HEK293 (cell line): ENCODE measurements around the gene ATG10.
A peak's percentile ranks its signal among the peaks of the same experiment; 100 is the strongest.
"Not testable (repeated sequence)": the region's sequence is repeated elsewhere in the genome, so short reads cannot be mapped to it uniquely, and the experiment has no call there.

Experiments used
- CTCF ChIA-PET: fragments of 350-600 bp; formaldehyde crosslinking; extraction: SDS; loops from one replicate; lab custom pipeline; 2021; ENCODE audit warnings: antibody characterized with exemption; lab: Yijun Ruan, JAX
- POLR2A ChIA-PET: fragments of 300-600 bp; formaldehyde crosslinking; extraction: SDS; loops from one replicate; lab custom pipeline; 2020; ENCODE audit warnings: antibody characterized with exemption, inconsistent platforms; lab: Yijun Ruan, JAX
- H3K27ac ChIP-seq: fragments of 200-500 bp; sonication (Bioruptor generic); 2 replicates; pipeline ENCODE4 v1.5.1; 2014; ENCODE audit warnings: low read depth, low read length, control low read depth, inconsistent platforms; ENCODE audit errors: extremely low read depth
- H3K36me3 ChIP-seq, 2 experiments: fragments of 200-500 bp in 1 of 2; sonication (Bioruptor generic) in 1 of 2; 1 replicate in 1 of 2; 2 replicates in 1 of 2; pipeline ENCODE4 v1.5.1; 2014 to 2017; ENCODE audit warnings: inconsistent platforms in 2 of 2, low read length in 2 of 2; ENCODE audit not compliant: control insufficient read depth in 2 of 2, insufficient read depth in 1 of 2
- H3K4me1 ChIP-seq: fragments of 200-500 bp; sonication (Bioruptor generic); 2 replicates; pipeline ENCODE4 v1.5.1; 2014; ENCODE audit warnings: mild to moderate bottlenecking, low read length, inconsistent platforms; ENCODE audit not compliant: control insufficient read depth, insufficient read depth
- H3K4me3 ChIP-seq: 2 replicates; pipeline ENCODE4 v1.5.1; 2011; ENCODE audit warnings: low read depth, mild to moderate bottlenecking, control low read depth, low read length, moderate library complexity
- H3K9me3 ChIP-seq: fragments of 200-500 bp; sonication (Bioruptor generic); 2 replicates; pipeline ENCODE4 v1.5.1; 2014; ENCODE audit warnings: low read depth, low read length, inconsistent platforms; ENCODE audit not compliant: control insufficient read depth, insufficient read depth
- BCL11A ChIP-seq: fragments of 450-650 bp; formaldehyde crosslinking; IDR thresholded peaks from 2 replicates; pipeline ENCODE4 v1.5.1; 2016; ENCODE audit warnings: low read depth, missing biosample characterization, missing genetic modification characterization
- FEZF1 ChIP-seq: fragments of 450-650 bp; formaldehyde crosslinking; IDR thresholded peaks from 2 replicates; pipeline ENCODE4 v1.5.1; 2016; ENCODE audit warnings: missing biosample characterization, missing genetic modification characterization
- GLI2 ChIP-seq: fragments of 450-650 bp; formaldehyde crosslinking; IDR thresholded peaks from 2 replicates; pipeline ENCODE4; 2017; ENCODE audit warnings: missing biosample characterization, missing genetic modification characterization, low read depth, borderline replicate concordance
- HOXC10 ChIP-seq: sonication (generic); formaldehyde crosslinking; IDR thresholded peaks from 2 replicates; pipeline ENCODE4 v1.8.1; 2023; ENCODE audit warnings: mild to moderate bottlenecking, missing genetic modification reagents
- KLF9 ChIP-seq: fragments of 450-650 bp; formaldehyde crosslinking; IDR thresholded peaks from 2 replicates; pipeline ENCODE4 v1.5.1; 2016; ENCODE audit warnings: missing biosample characterization, missing genetic modification characterization, low read depth
- OSR2 ChIP-seq: fragments of 450-650 bp; formaldehyde crosslinking; IDR thresholded peaks from 2 replicates; pipeline ENCODE4 v1.5.1; 2016; ENCODE audit warnings: missing biosample characterization, missing genetic modification characterization
- OVOL3 ChIP-seq: fragments of 450-650 bp; formaldehyde crosslinking; IDR thresholded peaks from 2 replicates; pipeline ENCODE4 v1.5.1; 2016; ENCODE audit warnings: missing biosample characterization, missing genetic modification characterization
- SETDB1 ChIP-seq: IDR thresholded peaks from one replicate; pipeline ENCODE4 v1.6.1; 2017; ENCODE audit warnings: mild to moderate bottlenecking, low read length, moderate library complexity, mixed read lengths; ENCODE audit not compliant: insufficient read length
- SP2 ChIP-seq: fragments of 450-650 bp; formaldehyde crosslinking; IDR thresholded peaks from 2 replicates; pipeline ENCODE4 v1.5.1; 2016; ENCODE audit warnings: missing biosample characterization, missing genetic modification characterization
- TRIM28 ChIP-seq: IDR thresholded peaks from 2 replicates; pipeline ENCODE4 v1.6.1; 2011; ENCODE audit warnings: low read length, control low read depth, borderline replicate concordance
- ZBTB1 ChIP-seq: fragments of 450-650 bp; formaldehyde crosslinking; IDR thresholded peaks from 2 replicates; pipeline ENCODE4 v1.5.1; 2016; ENCODE audit warnings: missing biosample characterization, missing genetic modification characterization
- ZFHX2 ChIP-seq: fragments of 450-650 bp; formaldehyde crosslinking; conservative IDR thresholded peaks from 2 replicates; pipeline ENCODE4 v1.5.1; 2016; ENCODE audit warnings: missing biosample characterization, missing genetic modification characterization
- ZIC2 ChIP-seq: fragments of 450-650 bp; formaldehyde crosslinking; IDR thresholded peaks from 2 replicates; pipeline ENCODE4 v1.5.1; 2016; ENCODE audit warnings: missing biosample characterization, missing genetic modification characterization
- ZNF146 ChIP-seq: fragments of 450-650 bp; formaldehyde crosslinking; IDR thresholded peaks from 2 replicates; pipeline ENCODE4 v1.5.1; 2016; ENCODE audit warnings: missing biosample characterization, missing genetic modification characterization
- ZNF184 ChIP-seq: fragments of 450-650 bp; IDR thresholded peaks from 2 replicates; pipeline ENCODE4 v1.5.1; 2018; ENCODE audit warnings: missing biosample characterization, mild to moderate bottlenecking, missing genetic modification characterization
- ZNF202 ChIP-seq: fragments of 450-650 bp; formaldehyde crosslinking; IDR thresholded peaks from 2 replicates; pipeline ENCODE4 v1.5.1; 2016; ENCODE audit warnings: missing biosample characterization, missing genetic modification characterization, borderline replicate concordance
- ZNF24 ChIP-seq: fragments of 450-650 bp; formaldehyde crosslinking; IDR thresholded peaks from 2 replicates; pipeline ENCODE4 v1.5.1; 2016; ENCODE audit warnings: missing biosample characterization, missing genetic modification characterization
- ZNF311 ChIP-seq: fragments of 450-650 bp; formaldehyde crosslinking; IDR thresholded peaks from 2 replicates; pipeline ENCODE4 v1.5.1; 2017; ENCODE audit warnings: missing biosample characterization, missing genetic modification characterization, borderline replicate concordance
- ZNF335 ChIP-seq: fragments of 450-650 bp; formaldehyde crosslinking; conservative IDR thresholded peaks from 2 replicates; pipeline ENCODE4 v1.5.1; 2016; ENCODE audit warnings: missing biosample characterization, missing genetic modification characterization
- ZNF341 ChIP-seq: fragments of 450-650 bp; formaldehyde crosslinking; IDR thresholded peaks from 2 replicates; pipeline ENCODE4; 2016; ENCODE audit warnings: low read depth, missing biosample characterization, missing genetic modification characterization
- ZNF423 ChIP-seq: fragments of 450-650 bp; formaldehyde crosslinking; IDR thresholded peaks from 2 replicates; pipeline ENCODE4 v1.5.1; 2016; ENCODE audit warnings: missing biosample characterization, missing genetic modification characterization
- ZNF514 ChIP-seq: fragments of 450-650 bp; formaldehyde crosslinking; IDR thresholded peaks from 2 replicates; pipeline ENCODE4 v1.5.1; 2016; ENCODE audit warnings: missing biosample characterization, missing genetic modification characterization
- ZNF521 ChIP-seq: fragments of 450-650 bp; formaldehyde crosslinking; IDR thresholded peaks from 2 replicates; pipeline ENCODE4 v1.5.1; 2017; ENCODE audit warnings: missing biosample characterization, mild to moderate bottlenecking, missing genetic modification characterization
- ZNF555 ChIP-seq: fragments of 450-650 bp; formaldehyde crosslinking; conservative IDR thresholded peaks from 2 replicates; pipeline ENCODE4 v1.5.1; 2017; ENCODE audit warnings: missing biosample characterization, mild to moderate bottlenecking, missing genetic modification characterization, inconsistent platforms
- ZNF558 ChIP-seq: fragments of 450-650 bp; formaldehyde crosslinking; IDR thresholded peaks from 2 replicates; pipeline ENCODE4 v1.5.1; 2016; ENCODE audit warnings: missing biosample characterization, missing genetic modification characterization
- ZNF623 ChIP-seq: fragments of 450-650 bp; formaldehyde crosslinking; IDR thresholded peaks from 2 replicates; pipeline ENCODE4 v1.5.1; 2016; ENCODE audit warnings: missing biosample characterization, missing genetic modification characterization
- ZNF664 ChIP-seq: fragments of 450-650 bp; formaldehyde crosslinking; IDR thresholded peaks from 2 replicates; pipeline ENCODE4 v1.5.1; 2016; ENCODE audit warnings: missing biosample characterization, missing genetic modification characterization
- ZNF707 ChIP-seq: fragments of 450-650 bp; formaldehyde crosslinking; IDR thresholded peaks from 2 replicates; pipeline ENCODE4 v1.5.1; 2016; ENCODE audit warnings: missing biosample characterization, missing genetic modification characterization
- ZNF843 ChIP-seq: fragments of 450-650 bp; formaldehyde crosslinking; IDR thresholded peaks from 2 replicates; pipeline ENCODE4 v1.5.1; 2016; ENCODE audit warnings: missing biosample characterization, missing genetic modification characterization
- ZSCAN23 ChIP-seq: fragments of 450-650 bp; formaldehyde crosslinking; IDR thresholded peaks from 2 replicates; pipeline ENCODE4 v1.5.1; 2016; ENCODE audit warnings: missing biosample characterization, missing genetic modification characterization
- TF ChIP-seq, protein P1 (sequence below): fragments of 450-650 bp; formaldehyde crosslinking; IDR thresholded peaks from 2 replicates; pipeline ENCODE4 v1.5.1; 2016; ENCODE audit warnings: missing biosample characterization, missing genetic modification characterization
- TF ChIP-seq, protein P2 (sequence below): fragments of 450-650 bp; formaldehyde crosslinking; IDR thresholded peaks from 2 replicates; pipeline ENCODE4 v1.5.1; 2016; ENCODE audit warnings: missing biosample characterization, missing genetic modification characterization

The ATG10 gene

DNA sequence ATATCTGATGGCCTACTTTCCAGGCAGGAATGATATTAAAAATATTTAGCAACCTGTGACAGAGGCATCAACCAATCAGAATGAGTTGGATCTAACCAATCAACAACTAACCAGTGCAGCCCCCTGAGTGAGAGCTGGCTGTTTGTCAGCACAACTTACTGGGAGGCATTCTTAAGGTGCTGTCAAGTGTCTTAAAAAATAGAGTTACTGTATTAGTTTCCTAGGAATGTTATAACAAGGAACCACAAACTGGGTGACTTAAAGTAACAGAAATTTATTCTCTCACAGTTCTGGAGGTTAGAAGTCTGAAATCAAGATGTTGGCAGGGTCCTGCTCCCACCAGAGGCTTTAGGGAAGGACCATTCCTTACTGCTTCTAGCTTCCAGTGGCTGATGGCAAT lies 85.2 kb downstream of the ATG10 start (continued):
- TF ChIP-seq BCL11A (tag by site-specific recombination) (no peak), HOXC10 (CRISPR knock-in tag) (no peak), GLI2 (no peak)

GRCh38 chr5:82058710-82059109 lies 86.9 kb downstream of the ATG10 start:
- H3K27ac ChIP-seq = no peak overlapping the region
- ChIA-PET POLR2A (no interaction called here), CTCF (no interaction called here)
- H3K9me3 ChIP-seq = no peaks in the 10 kb centered on the region
- TF ChIP-seq ZNF843 (no peak), ZNF514 (no peak), ZNF707 (tag by site-specific recombination) (no peak), ZNF202 (tag by site-specific recombination) (no peak), ZNF423 (tag by site-specific recombination) (no peak), SP2 (no peak), SETDB1 (no peak), OVOL3 (no peak), ZNF664 (tag by site-specific recombination) (no peak), ZIC2 (no peak), ZNF311 (tag by site-specific recombination) (no peak), OSR2 (tag by site-specific recombination) (no peak)
- TF ChIP-seq, protein P1, sequence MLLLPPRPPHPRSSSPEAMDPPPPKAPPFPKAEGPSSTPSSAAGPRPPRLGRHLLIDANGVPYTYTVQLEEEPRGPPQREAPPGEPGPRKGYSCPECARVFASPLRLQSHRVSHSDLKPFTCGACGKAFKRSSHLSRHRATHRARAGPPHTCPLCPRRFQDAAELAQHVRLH = no peak
- TF ChIP-seq, all 188 proteins: peak for 0
- H3K36me3 ChIP-seq = no peaks in the 10 kb centered on the region
- H3K4me3 ChIP-seq = no peak overlapping the region
- no peaks in the 10 kb centered on the region for H3K4me1 ChIP-seq

DNA sequence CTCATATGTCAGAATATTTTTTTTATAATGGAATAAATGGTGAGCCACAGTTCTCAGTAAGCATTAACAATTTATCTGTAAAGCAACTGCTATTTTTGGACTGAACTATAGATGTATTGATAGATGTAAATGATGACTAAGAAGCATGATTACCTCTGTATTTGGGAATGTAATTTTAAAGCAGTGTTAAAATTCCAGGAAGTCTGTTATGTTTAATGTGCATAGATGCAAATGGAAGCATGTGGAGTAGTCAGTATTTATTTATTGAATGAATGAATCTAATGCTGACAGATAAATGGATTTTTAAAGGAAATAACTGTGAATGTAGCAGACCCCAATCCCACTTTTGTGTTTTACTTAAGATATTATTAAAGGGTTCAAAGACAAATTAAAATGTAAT lies 95.0 kb downstream of the ATG10 start:
- H3K4me3 ChIP-seq = no peak overlapping the region
- ChIA-PET CTCF (no interaction called here), POLR2A (no interaction called here)
- H3K9me3 ChIP-seq = no peaks in the 10 kb centered on the region
- no peaks in the 10 kb centered on the region for H3K4me1 ChIP-seq
- no peaks in the 10 kb centered on the region for H3K36me3 ChIP-seq
- TF ChIP-seq ZNF555 (tag by site-specific recombination) = no peak
- TF ChIP-seq ZSCAN23 (tag by site-specific recombination) = no peak
- no peak overlapping the region for H3K27ac ChIP-seq

DNA sequence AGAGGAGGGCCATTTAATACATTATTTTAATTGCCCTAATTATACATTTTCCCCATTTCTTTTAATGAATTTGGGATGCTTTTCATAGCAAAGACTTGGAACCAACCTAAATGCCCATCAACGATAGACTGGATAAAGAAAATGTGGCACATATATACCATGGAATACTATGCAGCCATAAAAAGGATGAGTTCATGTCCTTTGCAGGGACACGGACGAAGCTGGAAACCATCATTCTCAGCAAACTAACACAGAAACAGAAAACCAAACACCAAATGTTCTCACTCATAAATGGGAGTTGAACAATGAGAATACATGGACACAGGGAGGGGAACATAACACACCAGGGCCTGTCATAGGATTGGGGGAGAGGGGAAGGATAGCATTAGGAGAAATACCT lies 96.2 kb downstream of the ATG10 start:
- CTCF ChIA-PET, H3K27ac ChIP-seq, POLR2A ChIA-PET, H3K4me3 ChIP-seq, H3K36me3 ChIP-seq, H3K4me1 ChIP-seq, H3K9me3 ChIP-seq: not testable (repeated sequence)
- peak; percentile 73 for TF ChIP-seq ZNF146 (tag by site-specific recombination)

DNA sequence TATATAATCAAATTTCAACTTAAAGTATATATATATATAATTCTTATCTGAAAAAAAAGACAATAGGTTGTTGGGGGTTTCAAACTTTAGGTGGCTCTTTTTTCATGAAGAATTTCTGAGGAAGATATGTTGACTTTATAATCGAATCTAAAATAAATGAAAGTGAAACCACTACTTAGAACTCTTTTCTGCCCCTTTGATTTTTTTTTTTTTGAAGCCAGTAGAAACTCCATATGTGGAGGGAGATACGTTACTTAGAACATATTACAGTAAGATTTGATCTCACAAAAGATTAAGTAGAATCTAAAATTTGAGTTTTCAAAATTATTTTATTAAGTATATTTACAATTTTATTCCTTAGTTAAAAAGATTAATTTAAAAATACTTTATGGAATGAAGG lies 96.9 kb downstream of the ATG10 start:
- Histone ChIP-seq H3K9me3 (no peaks in the 10 kb centered on the region), H3K36me3 (no peaks in the 10 kb centered on the region), H3K4me3 (no peak overlapping the region), H3K4me1 (no peaks in the 10 kb centered on the region), H3K27ac (no peak overlapping the region)
- ChIA-PET POLR2A (no interaction called here), CTCF (no interaction called here)
- TF ChIP-seq ZNF707 (tag by site-specific recombination) = no peak
- TF ChIP-seq ZFHX2 (tag by site-specific recombination) = no peak
- no peak for TF ChIP-seq FEZF1 (tag by site-specific recombination)
- no peak for TF ChIP-seq TRIM28
- no peak for TF ChIP-seq ZNF184 (tag by site-specific recombination)
- TF ChIP-seq ZBTB1 = no peak
- TF ChIP-seq, protein P2, sequence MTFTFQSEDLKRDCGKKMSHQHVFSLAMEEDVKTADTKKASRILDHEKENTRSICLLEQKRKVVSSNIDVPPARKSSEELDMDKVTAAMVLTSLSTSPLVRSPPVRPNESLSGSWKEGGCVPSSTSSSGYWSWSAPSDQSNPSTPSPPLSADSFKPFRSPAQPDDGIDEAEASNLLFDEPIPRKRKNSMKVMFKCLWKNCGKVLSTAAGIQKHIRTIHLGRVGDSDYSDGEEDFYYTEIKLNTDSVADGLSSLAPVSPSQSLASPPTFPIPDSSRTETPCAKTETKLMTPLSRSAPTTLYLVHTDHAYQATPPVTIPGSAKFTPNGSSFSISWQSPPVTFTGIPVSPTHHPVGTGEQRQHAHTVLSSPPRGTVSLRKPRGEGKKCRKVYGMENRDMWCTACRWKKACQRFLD (tag by site-specific recombination) = no peak
- no peak for TF ChIP-seq ZNF623 (tag by site-specific recombination)
- no peak for TF ChIP-seq ZNF341 (tag by site-specific recombination)
- TF ChIP-seq ZNF558 = no peak
- TF ChIP-seq KLF9 (tag by site-specific recombination) = no peak
- TF ChIP-seq ZNF335 = no peak
- no peak for TF ChIP-seq ZNF521 (tag by site-specific recombination)
- no peak for TF ChIP-seq ZNF24 (tag by site-specific recombination)
